ENCODE results near the gene PLD6.
A peak's percentile ranks its signal among the peaks of the same experiment; 100 is the strongest.
"Not testable (repeated sequence)": the region's sequence is repeated elsewhere in the genome, so short reads cannot be mapped to it uniquely, and the experiment has no call there.

PLD6 gene, protein sequence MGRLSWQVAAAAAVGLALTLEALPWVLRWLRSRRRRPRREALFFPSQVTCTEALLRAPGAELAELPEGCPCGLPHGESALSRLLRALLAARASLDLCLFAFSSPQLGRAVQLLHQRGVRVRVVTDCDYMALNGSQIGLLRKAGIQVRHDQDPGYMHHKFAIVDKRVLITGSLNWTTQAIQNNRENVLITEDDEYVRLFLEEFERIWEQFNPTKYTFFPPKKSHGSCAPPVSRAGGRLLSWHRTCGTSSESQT

DNA sequence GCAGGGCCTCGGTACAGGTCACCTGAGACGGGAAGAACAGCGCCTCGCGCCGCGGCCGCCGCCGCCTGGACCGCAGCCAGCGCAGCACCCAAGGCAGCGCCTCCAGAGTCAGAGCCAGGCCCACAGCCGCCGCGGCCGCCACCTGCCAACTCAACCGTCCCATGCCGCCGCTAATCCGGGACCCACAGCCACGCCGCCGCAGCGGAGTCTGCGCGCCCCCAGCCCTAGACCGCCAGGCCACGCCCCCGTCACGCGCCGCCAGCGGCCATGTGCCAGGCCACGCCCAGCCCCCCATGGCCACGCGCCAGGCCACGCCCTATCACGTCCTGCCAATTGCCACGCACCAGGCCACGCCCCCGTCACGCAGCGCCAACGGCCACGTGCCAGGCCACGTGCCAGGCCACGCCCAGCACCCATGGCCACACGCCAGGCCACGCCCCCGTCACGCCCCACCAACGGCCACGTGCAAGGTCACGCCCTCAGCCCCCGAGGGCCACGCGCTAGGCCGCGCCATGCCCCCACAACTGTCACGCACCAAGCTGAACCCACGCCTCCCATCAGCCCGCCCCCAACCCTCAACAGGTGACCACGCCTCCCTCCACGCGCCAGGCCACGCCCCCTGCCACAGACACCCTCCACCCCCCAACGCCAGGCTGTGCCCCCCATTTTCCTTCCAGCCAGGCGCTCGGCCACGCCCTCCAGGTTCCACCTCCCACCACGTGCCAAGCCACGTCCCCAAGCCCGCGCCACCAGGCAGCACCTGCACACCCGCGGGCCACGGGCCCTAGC is at the start of gene PLD6:
Gene PLD6 (minus strand): TSS at position 210 of the 789 bp plus-strand sequence. CDS start 47 bp downstream, at position 163.
- DNase-seq = peak in 45 of 56 donors; percentile 28 to 95 (median 67)

DNA sequence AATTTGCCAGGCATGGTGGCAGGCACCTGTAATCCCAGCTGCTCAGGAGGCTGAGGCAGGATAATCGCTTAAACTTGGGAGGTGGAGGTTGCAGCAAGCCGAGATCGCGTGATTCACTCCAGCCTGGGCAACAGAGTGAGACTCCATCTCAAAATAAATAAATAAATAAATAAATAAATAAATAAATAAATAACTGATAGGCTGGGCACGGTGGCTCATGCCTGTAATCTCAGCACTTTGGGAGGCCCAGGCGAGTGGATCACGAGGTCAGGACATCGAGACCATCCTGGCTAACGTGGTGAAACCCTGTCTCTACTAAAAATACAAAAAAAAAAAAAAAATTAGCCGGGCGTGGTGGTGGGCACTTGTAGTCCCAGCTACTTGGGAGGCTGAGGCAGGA is 49.6 kb upstream of the PLD6 start:
- not testable (repeated sequence) for DNase-seq

DNA sequence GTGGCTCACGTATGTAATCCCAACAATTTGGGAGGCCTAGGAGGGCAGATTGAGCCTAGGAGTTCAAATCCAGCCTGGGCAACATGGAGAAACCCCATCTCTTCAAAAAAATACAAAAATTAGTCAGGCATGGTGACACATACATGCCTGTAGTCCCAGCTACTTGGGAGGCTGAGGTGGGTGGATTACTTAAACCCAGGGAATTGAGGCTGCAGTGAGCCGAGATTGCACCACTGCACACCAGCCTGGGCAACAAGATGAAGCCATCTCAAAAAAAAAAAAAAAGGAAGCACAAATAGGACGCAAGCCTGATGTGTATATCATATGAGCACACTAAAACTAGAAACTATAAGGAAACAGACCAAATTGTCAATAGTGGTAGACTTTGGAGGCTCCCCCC is 47.9 kb upstream of the PLD6 start:
- DNase-seq = no peak

DNA sequence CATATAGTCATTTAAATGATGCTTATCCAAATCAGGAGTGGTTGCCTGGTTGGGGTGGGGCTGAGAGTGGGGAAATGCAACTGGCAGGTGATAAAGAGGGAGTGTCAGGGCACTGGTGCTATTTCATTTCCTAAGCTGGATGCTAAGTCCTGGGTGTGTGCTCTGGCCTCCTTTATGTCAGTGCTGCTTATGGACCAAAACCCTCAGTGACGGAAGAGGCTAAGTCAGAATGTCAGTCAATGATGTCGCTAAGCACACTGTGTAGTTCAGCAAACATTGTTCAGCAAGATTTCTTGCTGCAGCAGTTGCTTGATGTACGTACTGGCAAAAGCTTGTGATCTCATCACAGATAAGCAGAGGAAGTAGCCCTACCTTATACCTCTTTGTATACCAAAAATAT is 47.3 kb upstream of the PLD6 start:
- DNase-seq = no peak

DNA sequence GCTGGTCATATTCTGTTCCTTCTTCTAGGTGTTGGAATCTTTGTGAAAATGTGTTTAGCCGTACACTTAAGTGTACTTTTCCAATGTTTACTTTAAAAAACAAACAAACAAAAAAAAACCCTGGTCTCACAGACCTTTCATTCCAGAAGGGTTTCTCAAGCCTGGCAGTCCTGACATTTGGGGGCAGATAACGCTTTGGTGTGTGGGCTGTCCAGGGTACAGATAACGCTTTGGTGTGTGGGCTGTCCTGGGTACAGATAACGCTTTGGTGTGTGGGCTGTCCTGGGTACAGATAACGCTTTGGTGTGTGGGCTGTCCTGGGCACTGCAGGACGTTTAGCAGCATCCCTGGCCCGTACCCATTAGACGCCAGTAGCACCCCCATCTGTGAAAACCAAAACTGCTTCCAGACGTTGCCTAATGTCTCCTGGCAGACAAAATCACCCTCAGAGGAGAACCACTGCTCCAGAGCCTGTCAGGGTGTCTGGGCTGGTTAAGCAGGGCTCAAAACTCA is 46.1 kb upstream of the PLD6 start:
- no peak for DNase-seq

DNA sequence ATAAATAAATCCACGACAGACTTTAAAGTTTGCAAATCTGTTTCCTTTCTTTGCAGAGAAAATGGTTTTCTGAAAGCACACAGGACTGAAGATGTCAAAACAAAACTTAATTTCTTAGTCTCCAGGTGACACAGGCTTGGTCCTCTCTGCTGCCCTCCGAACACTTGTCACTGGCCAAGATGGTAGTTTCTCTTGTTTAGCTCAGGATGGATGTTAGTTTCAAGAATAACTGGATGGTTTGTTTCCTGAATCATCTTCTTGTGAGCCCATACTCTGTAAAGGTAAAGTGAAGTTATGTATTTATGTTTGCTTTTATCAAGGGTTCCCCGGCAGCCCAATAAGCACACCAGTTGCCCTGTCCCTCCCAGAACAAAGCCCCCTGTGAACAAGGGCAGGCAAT is 40.7 kb upstream of the PLD6 start:
- DNase-seq = no peak

DNA sequence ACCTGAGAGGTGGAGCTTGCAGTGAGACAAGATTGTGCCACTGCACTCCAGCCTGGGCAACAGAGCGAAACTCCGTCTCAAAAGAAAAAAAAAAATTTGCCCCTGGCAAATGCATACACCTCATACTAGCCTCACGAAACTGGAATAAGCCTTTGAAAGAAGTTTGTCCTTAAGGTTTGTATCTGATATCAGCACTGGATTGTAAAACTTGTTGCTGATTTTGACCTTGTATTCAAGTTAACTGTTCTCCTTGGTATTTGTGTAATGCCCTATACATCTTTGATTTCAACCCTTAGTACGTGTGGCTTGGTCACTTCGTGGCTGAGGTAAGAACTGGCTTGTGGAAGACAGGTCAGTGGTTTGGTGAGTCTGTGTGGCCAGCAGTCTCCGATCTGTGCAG is 37.0 kb upstream of the PLD6 start:
- no peak for DNase-seq

DNA sequence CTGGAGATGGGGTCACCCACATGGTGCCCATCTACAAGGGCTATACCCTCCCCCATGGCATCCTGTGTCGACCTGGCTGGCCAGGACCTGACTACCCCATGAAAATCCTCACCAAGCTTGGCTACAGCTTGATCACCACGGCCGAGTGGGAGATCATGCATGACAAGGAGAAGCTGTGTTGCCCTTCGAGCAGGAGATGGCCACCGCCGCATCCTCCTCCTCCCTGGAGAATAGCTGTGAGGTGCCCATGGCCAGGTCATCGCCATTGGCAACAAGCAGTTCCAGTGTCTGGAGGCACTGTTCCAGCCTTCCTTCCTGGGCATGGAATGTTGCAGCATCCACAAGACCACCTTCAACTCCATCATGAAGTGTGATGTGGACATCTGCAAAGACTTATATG is 36.1 kb upstream of the PLD6 start:
- DNase-seq = no peak

DNA sequence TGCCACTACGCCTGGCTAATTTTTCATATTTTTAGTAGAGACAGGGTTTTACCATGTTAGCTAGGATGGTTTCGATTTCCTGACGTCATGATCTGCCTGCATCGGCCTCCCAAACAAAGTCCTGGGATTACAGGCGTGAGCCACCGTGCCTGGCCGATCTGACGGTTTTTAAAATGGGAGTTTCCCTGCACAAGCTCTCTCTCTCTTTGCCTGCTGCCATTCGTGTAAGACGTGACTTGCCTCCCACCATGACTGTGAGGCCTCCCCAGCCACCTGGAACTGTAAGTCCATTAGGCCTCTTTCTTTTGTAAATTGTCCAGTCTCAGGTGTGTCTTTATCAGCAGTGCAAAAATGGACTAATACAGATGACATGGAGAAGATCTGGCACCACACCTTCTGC is 35.5 kb upstream of the PLD6 start:
- no peak for DNase-seq

DNA sequence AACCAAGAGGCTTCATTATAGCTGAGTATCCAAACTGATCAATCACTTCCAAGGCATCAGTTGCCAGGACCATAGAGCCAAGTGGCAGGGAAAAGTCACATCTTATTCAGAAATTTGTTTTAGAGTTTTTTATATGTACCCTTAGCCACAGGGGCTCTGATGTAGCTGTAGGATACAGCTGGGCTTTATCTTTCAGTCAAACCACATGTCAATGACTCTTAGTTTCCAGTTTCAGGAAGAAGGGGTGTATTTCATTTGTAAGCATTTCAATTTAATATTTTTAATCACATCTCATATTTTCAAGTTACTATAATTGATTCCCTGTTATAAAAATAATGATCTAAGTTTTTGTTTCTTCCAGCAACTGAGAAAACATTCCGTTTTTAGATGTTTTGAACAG is 33.7 kb upstream of the PLD6 start:
- no peak for DNase-seq

DNA sequence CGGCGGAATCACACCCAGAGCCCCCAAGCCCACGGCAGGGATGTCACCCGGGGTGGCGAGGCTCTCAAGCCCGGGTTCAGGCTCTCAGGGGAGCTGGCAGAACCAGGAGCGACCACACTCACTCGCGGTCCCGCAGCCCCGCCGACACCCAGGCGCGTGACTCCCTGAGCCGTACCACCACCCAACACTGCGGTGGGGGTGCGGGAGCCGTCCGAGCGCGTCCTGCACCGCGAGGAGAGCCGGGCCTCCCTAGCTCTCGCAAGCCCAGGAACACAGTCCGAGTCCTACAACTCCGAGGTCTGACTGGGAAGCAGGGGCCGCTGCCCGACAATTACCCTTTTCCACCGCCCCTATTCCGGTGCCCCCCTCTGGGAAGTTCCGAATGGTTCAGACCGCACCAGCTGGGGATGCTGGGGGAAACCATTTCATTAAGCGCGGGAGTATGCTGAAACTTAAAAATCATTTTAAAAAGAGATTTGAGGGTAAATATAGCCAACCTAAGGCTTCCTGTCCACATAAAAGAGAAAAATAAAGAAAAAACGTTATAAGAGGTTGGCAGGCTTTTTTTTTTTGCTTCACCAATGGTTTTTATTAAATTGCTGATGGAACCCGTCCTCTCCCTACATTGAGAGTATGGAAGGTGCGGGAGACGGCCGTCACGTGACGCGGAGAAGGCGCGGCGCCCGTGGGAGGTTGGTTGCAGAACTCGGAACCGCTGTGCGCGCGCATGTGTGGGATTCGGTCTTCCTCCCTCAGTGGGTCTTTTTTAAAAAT is 31.1 kb upstream of the PLD6 start, which contains the start of gene FLCN:
Gene FLCN (minus strand): TSS at position 143 of the 774 bp plus-strand sequence. CDS start 9,031 bp downstream, outside the sequence.
- peak; percentile 44 to 95 (median 82) for DNase-seq

DNA sequence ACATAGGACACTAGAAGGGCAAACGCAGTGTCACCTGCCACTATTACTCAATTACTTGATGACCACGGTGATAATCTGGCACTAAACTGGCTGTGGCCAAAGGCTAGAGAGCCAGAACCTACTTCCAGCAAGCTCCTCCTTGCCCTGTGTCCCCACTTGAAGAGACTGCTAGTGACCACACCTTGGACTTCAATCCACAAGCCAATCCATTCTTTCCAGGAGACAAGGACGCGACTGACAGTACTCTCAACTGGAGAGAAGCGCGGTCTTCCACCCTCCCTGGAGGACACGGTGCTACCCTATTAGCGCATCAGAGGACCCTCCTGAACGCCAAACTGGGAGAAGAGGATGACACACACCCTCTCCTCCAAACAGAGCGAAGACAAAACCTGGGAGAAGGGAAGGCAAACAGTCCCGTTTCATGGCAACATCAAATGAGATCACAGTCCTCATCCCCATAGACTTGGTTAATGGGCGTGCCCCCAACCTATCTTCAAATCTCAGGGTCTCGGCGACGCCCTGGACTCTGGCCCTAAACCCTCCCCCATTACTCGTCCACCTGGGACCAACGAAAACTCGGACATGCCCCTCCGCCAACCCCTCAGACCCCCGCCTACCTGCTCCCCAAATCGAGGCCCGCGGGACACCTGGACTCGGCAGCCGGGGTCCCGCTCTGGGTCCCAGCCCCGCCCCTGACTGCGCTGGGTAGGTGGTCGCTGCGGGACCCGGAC is 30.3 kb upstream of the PLD6 start:
- DNase-seq = peak in 6 of 56 donors; percentile 16 to 44 (median 20)

DNA sequence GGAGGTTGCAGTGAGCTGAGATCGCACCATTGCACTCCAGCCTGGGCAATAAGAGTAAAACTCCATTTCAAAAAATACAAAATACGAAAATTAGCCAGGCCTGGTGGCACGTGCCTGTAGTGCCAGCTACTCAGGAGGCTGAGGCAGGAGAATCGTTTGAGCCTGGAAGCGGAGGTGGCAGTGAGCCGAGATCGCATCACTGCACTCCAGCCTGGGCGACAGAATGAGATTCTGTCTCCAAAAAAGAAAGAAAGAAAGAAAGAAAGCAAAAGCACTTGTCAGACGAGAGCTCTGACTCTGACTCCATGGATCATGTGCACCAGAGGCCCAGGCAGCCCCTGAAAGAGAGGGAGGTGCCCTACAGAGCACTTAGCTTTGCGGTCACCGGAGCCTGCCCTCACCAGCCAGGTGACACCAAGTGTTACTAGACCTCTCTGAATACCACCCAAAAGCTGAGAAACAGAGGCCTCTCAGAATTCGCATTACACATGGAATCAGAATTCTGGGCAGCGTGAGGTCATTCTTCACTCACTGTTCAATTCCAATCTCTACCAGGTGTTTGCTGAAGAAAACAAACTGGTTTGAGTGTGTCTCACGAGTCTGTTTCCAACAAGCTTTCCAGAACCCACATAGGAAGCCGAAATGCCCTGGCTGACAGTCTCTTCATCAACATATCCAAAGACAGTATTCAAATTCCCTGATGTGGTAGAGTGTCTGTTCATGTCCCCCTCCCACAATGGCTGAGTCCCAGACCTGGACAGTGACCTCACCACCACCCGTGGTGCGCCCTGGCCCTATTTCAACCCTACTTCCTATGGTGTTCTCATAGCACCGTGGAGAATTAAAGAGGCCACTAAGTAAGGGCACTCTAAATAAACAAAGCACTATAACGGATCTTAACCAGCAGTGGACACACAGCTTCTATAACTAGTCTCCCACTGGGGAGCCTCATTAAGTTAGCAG is 29.4 kb upstream of the PLD6 start:
- peak in 8 of 56 donors; percentile 12 to 48 (median 27) for DNase-seq

DNA sequence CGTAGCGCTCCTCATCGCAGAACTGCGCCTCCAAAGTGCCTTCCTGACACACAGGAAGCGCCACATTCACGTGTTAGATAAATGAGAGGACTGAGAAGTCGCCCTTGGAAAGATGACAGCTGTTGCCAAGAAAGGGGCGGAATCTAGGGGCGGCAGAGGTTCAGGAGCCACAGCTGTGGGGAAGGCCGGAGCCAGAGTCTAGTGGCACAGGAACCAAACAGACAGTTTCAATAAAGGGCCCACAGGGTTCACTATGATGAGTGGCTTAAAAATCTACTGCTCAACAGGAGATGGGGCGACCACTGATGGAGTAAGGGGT is 26.1 kb upstream of the PLD6 start:
- no peak for DNase-seq

DNA sequence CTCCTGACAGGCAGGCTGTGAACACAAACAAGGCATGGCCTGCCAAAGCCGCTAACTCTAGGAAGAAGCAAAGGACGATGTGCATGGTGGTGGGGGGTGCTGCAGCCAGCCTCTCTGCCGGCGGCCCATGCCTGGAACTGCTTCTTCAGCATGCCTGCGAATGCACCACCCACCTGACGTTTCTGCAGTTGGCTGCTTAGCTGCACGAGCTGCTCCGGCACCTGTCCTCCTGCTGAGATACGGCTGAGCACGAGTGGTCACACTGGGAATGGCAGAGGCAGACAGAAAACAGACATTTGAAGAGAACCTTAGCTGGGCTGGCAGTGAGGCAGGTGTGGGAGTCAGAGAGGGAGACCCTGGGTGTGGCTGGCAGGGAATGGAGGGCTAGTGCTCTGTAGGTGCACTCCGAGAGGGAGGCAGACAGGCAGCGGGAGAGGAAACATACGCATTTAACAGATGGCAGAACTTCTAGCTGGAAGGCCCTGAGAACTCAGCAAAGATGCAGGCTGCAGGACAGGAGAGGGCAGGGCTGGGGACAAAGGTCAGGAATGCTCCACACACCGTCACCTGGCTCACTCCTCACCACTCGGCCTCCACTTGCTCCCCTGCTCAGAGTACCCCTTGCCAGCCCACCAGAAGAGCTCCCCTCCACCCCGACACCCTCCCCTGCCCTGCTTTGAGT is 25.6 kb upstream of the PLD6 start:
- peak in 1 of 56 donors; percentile 9 for DNase-seq

DNA sequence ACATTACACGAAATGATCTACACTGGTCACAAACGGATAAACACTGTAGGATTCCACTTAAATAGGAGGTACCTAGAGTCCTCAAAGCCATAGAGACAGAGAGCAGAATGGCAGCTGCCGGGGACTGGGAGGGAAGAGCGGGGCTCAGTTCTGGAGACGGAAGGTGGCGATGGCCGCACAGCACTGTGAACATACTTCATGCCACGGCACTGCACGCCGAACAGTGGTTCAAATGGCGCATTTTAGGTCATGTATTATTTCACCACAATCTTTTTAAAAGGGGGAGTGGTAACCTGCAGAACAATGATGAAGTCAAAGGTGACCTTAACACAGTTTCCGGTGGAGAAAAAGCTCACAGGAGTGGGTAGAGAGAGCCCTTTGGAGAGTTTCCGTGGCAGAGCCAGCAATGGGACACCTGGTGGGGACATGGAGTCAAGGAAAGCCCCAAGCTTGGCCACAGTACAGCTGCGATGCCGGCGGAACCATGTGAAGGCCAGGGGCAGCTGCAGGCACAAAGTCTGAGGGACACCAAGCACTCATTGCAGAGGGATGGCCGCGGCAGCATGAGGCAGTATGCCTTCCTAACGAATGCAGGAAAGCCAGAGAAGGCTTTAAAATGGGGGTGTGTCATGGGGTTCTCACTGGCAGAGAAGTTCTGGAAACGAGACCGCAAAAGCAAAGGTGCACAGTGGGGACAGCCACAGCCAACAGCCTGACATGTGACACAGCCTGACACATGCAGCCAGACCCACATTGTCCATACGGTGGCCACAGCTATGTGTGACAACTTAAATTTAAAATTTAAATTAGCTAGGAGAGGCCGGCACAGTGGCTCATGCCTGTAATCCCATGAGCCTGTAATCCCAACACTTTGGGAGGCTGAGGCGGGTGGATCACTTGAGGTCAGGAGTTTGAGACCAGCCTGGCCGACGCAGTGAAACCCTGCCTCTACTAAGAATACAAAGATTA is 23.6 kb upstream of the PLD6 start:
- DNase-seq = no peak

DNA sequence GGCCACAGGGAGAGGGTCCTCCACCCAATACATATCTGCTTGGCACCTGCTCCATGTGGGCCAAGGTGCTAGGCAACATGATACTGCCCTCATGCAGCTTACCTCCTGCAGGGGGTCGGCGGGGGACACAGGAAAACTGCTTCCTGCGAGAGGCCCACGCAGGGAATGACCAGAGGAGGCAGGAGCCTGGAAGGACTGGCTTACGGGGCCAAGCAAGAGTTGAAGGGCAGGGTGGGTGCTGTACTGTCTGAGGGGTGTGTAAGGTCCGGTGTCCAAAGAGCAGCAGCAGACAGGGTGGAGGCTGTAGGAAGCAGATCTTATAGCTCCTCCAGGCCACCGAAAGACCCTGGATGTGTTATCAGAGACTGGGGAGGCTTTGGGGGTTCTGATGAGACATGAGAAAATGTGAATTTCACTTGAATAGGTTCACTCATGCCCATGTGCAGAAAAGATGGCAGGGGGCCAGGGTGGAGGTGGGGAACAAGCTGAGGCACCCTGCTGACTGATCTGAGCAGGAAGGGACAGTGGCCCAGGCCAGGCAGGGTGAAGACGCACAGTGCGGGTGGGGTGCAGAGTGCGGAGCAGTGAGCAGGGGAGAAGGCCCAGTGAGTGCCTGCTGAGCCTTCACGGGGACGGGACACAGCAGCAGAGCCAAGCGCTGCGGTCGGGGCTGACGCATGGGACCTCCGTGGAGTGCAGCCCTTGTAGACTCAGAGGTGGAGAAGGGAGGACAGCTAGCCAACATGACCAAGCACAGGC is 22.6 kb upstream of the PLD6 start:
- peak in 7 of 56 donors; percentile 6 to 31 (median 28) for DNase-seq
